Transverse colon (tissue), 3 donors: ENCODE results near the gene WDR91.

ENCODE experiments used
- CTCF ChIP-seq, 5 experiments: fragments of 200-600 bp in 3 of 5; fragments of 450-650 bp in 2 of 5; sonication (generic) in 3 of 5; IDR thresholded peaks; 1 replicate in 2 of 5; 2 replicates in 3 of 5; pipeline ENCODE4 v1.5.1; 2016 to 2017; ENCODE audit warnings: antibody characterized with exemption in 5 of 5, inconsistent platforms in 3 of 5, mild to moderate bottlenecking in 2 of 5, moderate library complexity in 1 of 5
- EP300 ChIP-seq: sonication (generic); formaldehyde crosslinking; IDR thresholded peaks from one replicate; pipeline ENCODE4 v1.6.1; 2017; ENCODE audit warnings: antibody characterized with exemption, low read depth

DNA sequence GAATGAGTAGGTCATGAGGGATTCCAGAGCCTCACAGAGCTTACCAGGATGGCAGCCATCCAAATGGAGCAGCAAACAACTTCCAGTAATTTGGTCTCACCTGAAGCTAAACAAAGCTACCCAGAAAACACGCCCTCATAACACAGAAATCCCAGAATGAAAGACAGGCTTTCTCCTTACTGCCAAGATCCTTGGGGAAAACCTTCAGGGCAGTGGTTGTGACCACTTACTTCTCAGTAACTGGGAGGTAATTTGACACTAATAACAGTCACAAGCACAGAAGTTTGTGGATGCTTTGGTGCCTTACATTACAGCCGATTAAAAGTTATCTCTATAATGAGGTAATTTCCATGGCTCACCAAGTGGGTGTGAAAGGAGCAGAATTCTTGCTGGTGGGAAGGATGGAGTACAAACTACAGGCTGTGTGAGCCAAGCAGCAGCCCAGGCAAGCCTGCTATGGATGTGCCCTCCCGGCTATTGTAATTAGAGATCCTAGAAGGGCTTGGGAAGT is 10.4 kb downstream of the WDR91 start:
- no peak for TF ChIP-seq CTCF (IDR thresholded peaks at IDR 0.05)
- TF ChIP-seq EP300 = no peak
